Hematopoietic multipotent progenitor cell treated with erythropoietin and hydrocortisone succinate and interleukin-3 and kit ligand, for 4 days (in vitro differentiated cells): Measurements from ENCODE around the gene FMN2.
"Not testable (repeated sequence)": the region's sequence is repeated elsewhere in the genome, so short reads cannot be mapped to it uniquely, and the experiment has no call there.

Experiments used
- DNase-seq: peaks from one replicate; pipeline ENCODE4 v3.0.0-alpha.2; 2015

The FMN2 gene

GRCh38 chr1:240145120-240145519 lies 53.4 kb downstream of the FMN2 start:
- DNase-seq = no peak

- DNase-seq = no peak
Observed at GRCh38 chr1:240148333-240148732, 56.6 kb downstream of the FMN2 start.

GRCh38 chr1:240149484-240150094 lies 57.9 kb downstream of the FMN2 start:
- DNase-seq = peak; percentile 56

- peak; percentile 60 for DNase-seq
Observed at GRCh38 chr1:240151136-240151735, 59.6 kb downstream of the FMN2 start.

- peak; percentile 1 for DNase-seq
Observed at GRCh38 chr1:240152611-240153297, 61.1 kb downstream of the FMN2 start.

GRCh38 chr1:240155605-240156004 lies 63.9 kb downstream of the FMN2 start:
- DNase-seq = no peak

GRCh38 chr1:240164742-240165141 lies 73.1 kb downstream of the FMN2 start:
- no peak for DNase-seq

GRCh38 chr1:240169188-240169587 lies 77.5 kb downstream of the FMN2 start:
- no peak for DNase-seq

- no peak for DNase-seq
Observed at GRCh38 chr1:240170266-240170665, 78.6 kb downstream of the FMN2 start.

- DNase-seq = no peak
Observed at GRCh38 chr1:240170806-240171205, 79.1 kb downstream of the FMN2 start.

- no peak for DNase-seq
Observed at GRCh38 chr1:240171907-240172306, 80.2 kb downstream of the FMN2 start.

- DNase-seq = no peak
Observed at GRCh38 chr1:240173836-240174235, 82.2 kb downstream of the FMN2 start.

- peak; percentile 48 for DNase-seq
Observed at GRCh38 chr1:240174734-240175133, 83.1 kb downstream of the FMN2 start.

GRCh38 chr1:240178366-240178765 lies 86.7 kb downstream of the FMN2 start:
- DNase-seq = no peak

- not testable (repeated sequence) for DNase-seq
Observed at GRCh38 chr1:240184682-240185081, 93.0 kb downstream of the FMN2 start.

- DNase-seq = no peak
Observed at GRCh38 chr1:240188139-240188538, 96.5 kb downstream of the FMN2 start.

- DNase-seq = peak; percentile 68
Observed at GRCh38 chr1:240189386-240189989, 97.8 kb downstream of the FMN2 start.

GRCh38 chr1:240190881-240191401 lies 99.3 kb downstream of the FMN2 start:
- peak; percentile 29 for DNase-seq

- DNase-seq = no peak
Observed at GRCh38 chr1:240192851-240193250, 101.2 kb downstream of the FMN2 start.

GRCh38 chr1:240193679-240194078 lies 102.0 kb downstream of the FMN2 start:
- DNase-seq = no peak

- no peak for DNase-seq
Observed at GRCh38 chr1:240194120-240194519, 102.4 kb downstream of the FMN2 start.

- DNase-seq = no peak
Observed at GRCh38 chr1:240198376-240198775, 106.7 kb downstream of the FMN2 start.

GRCh38 chr1:240199758-240200645 lies 108.3 kb downstream of the FMN2 start:
- DNase-seq = no peak
